ENCODE measurements around the gene PIGM. TPM values are rescaled to one million over a fixed set of nuclear protein-coding genes. Genes with fewer than 3 reads are reported as not detected.

Gene PIGM
- total and polyA plus RNA-seq, 4 donors = 8.8 to 19.2 (median 12.3) TPM

Other genes with a start within 250 kb of the PIGM start
- under 1 TPM in 1 of 2 donors, not detected in 1; 0.20 TPM for gene FCRL6, start 229.6 kb downstream of the PIGM start, total RNA-seq
- not detected for gene FCRL6, start 229.6 kb downstream of the PIGM start, polyA plus RNA-seq (ENCODE audit: insufficient read length in 2 of 2)
- gene SLAMF8, start 205.1 kb downstream of the PIGM start, total RNA-seq = under 1 TPM; 0.17 to 0.40 TPM
- gene SLAMF8, start 205.1 kb downstream of the PIGM start, polyA plus RNA-seq (ENCODE audit: insufficient read length in 2 of 2) = not detected
- gene VSIG8, start 169.3 kb downstream of the PIGM start, total RNA-seq = under 1 TPM in 1 of 2 donors, not detected in 1; 0.22 TPM
- gene VSIG8, start 169.3 kb downstream of the PIGM start, polyA plus RNA-seq (ENCODE audit: insufficient read length in 2 of 2) = under 1 TPM; 0.09 to 0.27 TPM
- gene CFAP45, start 131.8 kb downstream of the PIGM start, total RNA-seq = 1 to 10 TPM; 1.3 to 9.2 TPM
- 10 to 100 TPM in 1 of 2 donors, 1 to 10 TPM in 1; 9.8 to 11.7 TPM for gene CFAP45, start 131.8 kb downstream of the PIGM start, polyA plus RNA-seq (ENCODE audit: insufficient read length in 2 of 2)
- 10 to 100 TPM; 75.1 to 85.4 TPM for gene TAGLN2, start 106.5 kb downstream of the PIGM start, total RNA-seq
- 100 to 1,000 TPM in 1 of 2 donors, 10 to 100 TPM in 1; 93.0 to 101 TPM for gene TAGLN2, start 106.5 kb downstream of the PIGM start, polyA plus RNA-seq (ENCODE audit: insufficient read length in 2 of 2)
- gene IGSF9, start 86.4 kb downstream of the PIGM start, total RNA-seq = 1 to 10 TPM in 1 of 2 donors, under 1 TPM in 1; 0.50 to 1.3 TPM
- 1 to 10 TPM; 4.0 to 4.9 TPM for gene IGSF9, start 86.4 kb downstream of the PIGM start, polyA plus RNA-seq (ENCODE audit: insufficient read length in 2 of 2)
- gene SLAMF9, start 77.8 kb downstream of the PIGM start, total RNA-seq = not detected
- gene SLAMF9, start 77.8 kb downstream of the PIGM start, polyA plus RNA-seq (ENCODE audit: insufficient read length in 2 of 2) = not detected
- 10 to 100 TPM; 14.9 to 17.1 TPM for gene KCNJ10, start 38.2 kb upstream of the PIGM start, total RNA-seq
- 10 to 100 TPM; 68.5 to 81.6 TPM for gene KCNJ10, start 38.2 kb upstream of the PIGM start, polyA plus RNA-seq (ENCODE audit: insufficient read length in 2 of 2)
- gene KCNJ9, start 49.5 kb upstream of the PIGM start, total RNA-seq = 1 to 10 TPM; 2.3 to 5.1 TPM
- 10 to 100 TPM; 10.4 to 11.2 TPM for gene KCNJ9, start 49.5 kb upstream of the PIGM start, polyA plus RNA-seq (ENCODE audit: insufficient read length in 2 of 2)
- 10 to 100 TPM; 38.5 to 50.2 TPM for gene IGSF8, start 66.6 kb upstream of the PIGM start, total RNA-seq
- gene IGSF8, start 66.6 kb upstream of the PIGM start, polyA plus RNA-seq (ENCODE audit: insufficient read length in 2 of 2) = 10 to 100 TPM; 74.5 to 80.3 TPM
- 1,000 to 10,000 TPM in 1 of 2 donors, 100 to 1,000 TPM in 1; 281 to 2,060 TPM for gene ATP1A2, start 83.8 kb upstream of the PIGM start, total RNA-seq
- 100 to 1,000 TPM; 440 to 692 TPM for gene ATP1A2, start 83.8 kb upstream of the PIGM start, polyA plus RNA-seq (ENCODE audit: insufficient read length in 2 of 2)
- under 1 TPM; 0.10 to 0.50 TPM for gene ATP1A4, start 119.6 kb upstream of the PIGM start, total RNA-seq
- 1 to 10 TPM; 2.1 to 2.6 TPM for gene ATP1A4, start 119.6 kb upstream of the PIGM start, polyA plus RNA-seq (ENCODE audit: insufficient read length in 2 of 2)
- 1 to 10 TPM in 1 of 2 donors, under 1 TPM in 1; 0.99 to 1.3 TPM for gene CASQ1, start 158.6 kb upstream of the PIGM start, total RNA-seq
- gene CASQ1, start 158.6 kb upstream of the PIGM start, polyA plus RNA-seq (ENCODE audit: insufficient read length in 2 of 2) = 1 to 10 TPM; 1.4 to 4.6 TPM
- gene PEA15, start 173.4 kb upstream of the PIGM start, total RNA-seq = 100 to 1,000 TPM; 135 to 244 TPM
- 100 to 1,000 TPM; 646 to 919 TPM for gene PEA15, start 173.4 kb upstream of the PIGM start, polyA plus RNA-seq (ENCODE audit: insufficient read length in 2 of 2)
- gene DCAF8, start 230.6 kb upstream of the PIGM start, total RNA-seq = 100 to 1,000 TPM in 1 of 2 donors, 10 to 100 TPM in 1; 87.6 to 128 TPM
- gene DCAF8, start 230.6 kb upstream of the PIGM start, polyA plus RNA-seq (ENCODE audit: insufficient read length in 2 of 2) = 100 to 1,000 TPM; 163 to 179 TPM